Endodermal cell (in vitro differentiated cells): ENCODE data around the gene MYOD1. TPM values are rescaled to one million over a fixed set of nuclear protein-coding genes. Genes with fewer than 3 reads are reported as not detected.
A peak's percentile ranks its signal among the peaks of the same experiment; 100 is the strongest.

Experiments used
- DNase-seq: peaks from one replicate; pipeline ENCODE4 v3.0.0-alpha.2; 2017
- H3K27ac ChIP-seq: 2 replicates; pipeline ENCODE4 v1.5.1; 2013; ENCODE audit warnings: mild to moderate bottlenecking, low read depth, low read length, moderate library complexity
- H3K27me3 ChIP-seq: 2 replicates; pipeline ENCODE4 v1.6.1; 2013; ENCODE audit warnings: mild to moderate bottlenecking, low read length, moderate library complexity; ENCODE audit not compliant: insufficient read depth, control insufficient read depth, poor library complexity, severe bottlenecking
- H3K36me3 ChIP-seq: 2 replicates; pipeline ENCODE4 v1.7.0; 2013; ENCODE audit warnings: mild to moderate bottlenecking, low read length, moderate library complexity; ENCODE audit not compliant: control insufficient read depth, insufficient read depth
- H3K4me1 ChIP-seq: one replicate; pipeline ENCODE4 v1.7.0; 2013; ENCODE audit warnings: low read length; ENCODE audit not compliant: control insufficient read depth, insufficient read depth
- H3K4me3 ChIP-seq: 2 replicates; pipeline ENCODE4 v1.5.1; 2013; ENCODE audit warnings: mild to moderate bottlenecking, low read length, moderate library complexity
- H3K9ac ChIP-seq: 2 replicates; pipeline ENCODE4 v1.6.1; 2013; ENCODE audit warnings: mild to moderate bottlenecking, low read length, moderate library complexity; ENCODE audit not compliant: poor library complexity, severe bottlenecking; ENCODE audit errors: extremely low read depth
- H3K9me3 ChIP-seq: 2 replicates; pipeline ENCODE4 v1.6.1; 2013; ENCODE audit warnings: mild to moderate bottlenecking, low read length, moderate library complexity; ENCODE audit not compliant: control insufficient read depth
- H3K27ac Mint-ChIP-seq: 2 replicates; pipeline ENCODE4 v1.8.0; 2020; ENCODE audit warnings: mixed read lengths
- H3K27me3 Mint-ChIP-seq: 2 replicates; pipeline ENCODE4 v1.8.0; 2021; ENCODE audit warnings: mild to moderate bottlenecking, mixed read lengths; ENCODE audit not compliant: insufficient read depth
- H3K36me3 Mint-ChIP-seq: 2 replicates; pipeline ENCODE4 v1.8.0; 2020; ENCODE audit warnings: low read depth, mixed read lengths
- H3K4me1 Mint-ChIP-seq: 2 replicates; pipeline ENCODE4 v1.8.0; 2020; ENCODE audit warnings: mixed read lengths
- H3K4me3 Mint-ChIP-seq: 2 replicates; pipeline ENCODE4 v1.8.0; 2020; ENCODE audit warnings: mild to moderate bottlenecking, moderate library complexity, mixed read lengths
- H3K9me3 Mint-ChIP-seq: 2 replicates; pipeline ENCODE4 v1.8.0; 2020; ENCODE audit warnings: mild to moderate bottlenecking, mixed read lengths
- CTCF ChIP-seq: fragments of 200-600 bp; sonication (generic); conservative IDR thresholded peaks from 2 replicates; pipeline ENCODE4 v1.5.0; 2021; ENCODE audit warnings: antibody characterized with exemption, mild to moderate bottlenecking
- WGBS, 2 experiments: methylation state at CpG; one replicate each; pipeline versions ENCODE4 v1.1.5 to v1.1.7; 2013; ENCODE audit warnings: missing lambda C conversion rate in 2 of 2, mixed read lengths in 1 of 2; ENCODE audit not compliant: insufficient coverage in 1 of 2, insufficient read length in 1 of 2; 5-methylcytosine and 5-hydroxymethylcytosine counted together
- total RNA-seq, 2 donors: library from RNA; stranded (reverse); fragmentation: NEBNext Ultra II Directional in 1 of 2; extraction: Animal tissue kit (Norgen Biotek cat#: 25700) in 1 of 2; gene quantifications; 2 replicates in 1 of 2; 3 replicates in 1 of 2; pipeline ENCODE4 v1.2.1, GENCODE V29; 2021

The MYOD1 gene
- total RNA-seq, 2 donors from 2014 or later = not detected

DNA sequence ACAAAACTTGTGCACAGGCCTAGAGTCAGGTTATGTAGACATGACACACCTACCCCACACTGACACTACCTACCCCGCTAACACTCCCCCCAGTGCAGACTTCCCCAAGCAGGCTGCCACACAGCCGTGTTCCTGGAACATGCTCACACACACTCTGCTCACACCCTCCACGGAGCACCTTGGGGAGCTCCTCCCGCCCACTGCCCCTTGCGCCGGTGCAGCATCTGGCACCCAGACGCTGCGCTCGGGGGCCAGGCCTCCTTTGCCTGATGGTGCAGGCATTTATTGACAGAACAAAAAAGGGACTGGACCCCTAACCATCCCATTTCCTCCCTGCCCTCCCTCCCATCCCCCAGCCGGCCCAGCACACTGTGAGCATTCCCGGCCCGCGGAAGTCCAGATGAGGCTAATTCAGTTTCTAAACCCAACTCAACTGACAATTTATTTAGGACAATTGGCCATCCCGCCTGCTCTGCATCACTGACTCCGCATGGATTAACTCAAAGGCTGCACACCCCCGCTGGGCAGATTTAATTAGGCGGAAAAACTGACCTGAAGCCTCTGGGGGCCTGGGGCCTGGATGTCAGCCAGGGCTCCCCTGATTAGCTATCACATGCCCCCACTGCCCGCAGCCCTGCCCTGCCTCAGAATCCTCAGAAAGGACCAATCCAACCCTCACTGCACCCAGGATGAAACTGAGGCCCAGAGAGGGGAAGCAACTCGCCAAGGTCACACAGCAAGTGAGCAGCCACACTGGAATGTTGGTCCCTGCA lies 45.3 kb downstream of the MYOD1 start:
- Histone ChIP-seq H3K27me3 (no peaks in the 10 kb centered on the region), H3K9me3 (no peaks in the 10 kb centered on the region), H3K4me1 (no peaks in the 10 kb centered on the region), H3K36me3 (no peaks in the 10 kb centered on the region), H3K9ac (no peak overlapping the region), H3K4me3 (no peak overlapping the region), H3K27ac (peak overlapping the region; percentile 15)
- DNase-seq = no peak
- TF ChIP-seq CTCF = no peak
- H3K27me3 Mint-ChIP-seq = no peaks in the 10 kb centered on the region
- WGBS, 2 experiments = 63 to 84% methylated on average over 6 to 19 of the region's 19 CpGs
- H3K27ac Mint-ChIP-seq = no peak overlapping the region
- no peaks in the 10 kb centered on the region for H3K9me3 Mint-ChIP-seq
- no peak overlapping the region for H3K4me3 Mint-ChIP-seq
- no peaks in the 10 kb centered on the region for H3K4me1 Mint-ChIP-seq
- H3K36me3 Mint-ChIP-seq = no peaks in the 10 kb centered on the region

DNA sequence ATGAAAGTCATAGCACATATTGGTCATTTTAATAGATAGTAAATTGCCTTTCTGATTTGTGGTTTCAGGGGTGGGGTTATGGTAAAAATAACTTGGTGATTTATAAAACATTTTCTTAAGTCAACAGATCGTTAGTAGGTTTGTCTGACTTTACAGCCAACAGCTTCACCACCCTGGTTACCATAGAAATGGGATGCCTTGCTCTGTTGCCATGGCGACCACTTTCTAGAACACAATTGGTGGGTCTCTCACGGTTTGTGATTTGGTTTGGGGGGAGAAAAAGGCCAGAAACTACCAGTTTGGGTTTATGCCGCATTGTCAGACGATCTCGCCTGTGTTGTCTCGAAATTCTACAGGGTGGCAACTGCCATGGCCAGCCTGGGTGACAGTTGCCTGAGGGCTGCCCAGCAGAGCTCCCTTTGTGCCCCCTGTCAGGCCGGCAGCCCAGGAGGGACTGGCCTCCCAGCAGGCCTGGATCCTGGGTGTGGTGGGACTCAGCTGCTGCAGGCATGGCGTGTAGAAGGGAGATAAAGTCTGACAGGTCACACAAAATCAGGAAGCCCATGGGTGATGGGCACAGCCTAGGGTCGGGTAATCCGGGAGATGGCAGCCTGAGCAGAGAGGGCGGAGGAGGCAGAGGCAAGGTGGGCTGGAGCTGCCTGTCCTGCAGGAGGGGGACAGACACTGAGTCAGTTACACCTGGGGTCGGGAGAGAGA lies 46.1 kb downstream of the MYOD1 start:
- 68 to 78% methylated on average over 13 of the region's 13 CpGs for WGBS, 2 experiments
- H3K9me3 Mint-ChIP-seq = no peaks in the 10 kb centered on the region
- no peak for TF ChIP-seq CTCF
- no peaks in the 10 kb centered on the region for H3K27me3 ChIP-seq
- H3K27ac ChIP-seq = peak overlapping the region; percentile 73
- no peak overlapping the region for H3K4me3 ChIP-seq
- no peak overlapping the region for H3K9ac ChIP-seq
- H3K27ac Mint-ChIP-seq = no peak overlapping the region
- H3K36me3 ChIP-seq = no peaks in the 10 kb centered on the region
- H3K36me3 Mint-ChIP-seq = no peaks in the 10 kb centered on the region
- no peaks in the 10 kb centered on the region for H3K9me3 ChIP-seq
- DNase-seq = no peak
- H3K27me3 Mint-ChIP-seq = no peaks in the 10 kb centered on the region
- no peaks in the 10 kb centered on the region for H3K4me1 Mint-ChIP-seq
- no peak overlapping the region for H3K4me3 Mint-ChIP-seq
- H3K4me1 ChIP-seq = no peaks in the 10 kb centered on the region

DNA sequence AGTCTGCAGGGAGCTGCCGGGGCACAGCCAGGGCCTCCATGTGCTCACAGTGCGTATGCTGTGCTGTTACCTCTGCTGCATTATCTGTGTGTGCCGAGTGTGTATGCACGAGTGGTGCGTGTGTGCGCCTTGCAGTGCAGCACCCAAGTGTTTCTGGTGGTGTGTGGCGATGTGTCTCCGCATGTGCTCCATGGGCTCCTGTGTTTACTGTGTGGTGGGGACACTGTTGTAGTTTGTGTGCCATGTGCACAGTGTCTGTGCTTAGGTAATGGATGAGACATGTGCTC lies 46.6 kb downstream of the MYOD1 start:
- H3K9ac ChIP-seq = no peak overlapping the region
- no peaks in the 10 kb centered on the region for H3K4me1 ChIP-seq
- Mint-ChIP-seq H3K9me3 (no peaks in the 10 kb centered on the region), H3K27ac (no peak overlapping the region), H3K36me3 (no peaks in the 10 kb centered on the region), H3K27me3 (no peaks in the 10 kb centered on the region), H3K4me3 (no peak overlapping the region), H3K4me1 (no peaks in the 10 kb centered on the region)
- H3K27ac ChIP-seq = peak overlapping the region; percentile 73
- TF ChIP-seq CTCF = no peak
- no peaks in the 10 kb centered on the region for H3K9me3 ChIP-seq
- H3K27me3 ChIP-seq = no peaks in the 10 kb centered on the region
- no peak for DNase-seq
- H3K4me3 ChIP-seq = no peak overlapping the region
- 76 to 94% methylated on average over 4 to 8 of the region's 8 CpGs for WGBS, 2 experiments
- no peaks in the 10 kb centered on the region for H3K36me3 ChIP-seq
